Endothelial cell of umbilical vein (primary cell): ENCODE measurements around the gene SPATA1. TPM values are rescaled to one million over a fixed set of nuclear protein-coding genes. Genes with fewer than 3 reads are reported as not detected.

Source experiments
- BruUV-seq: library from RNA; stranded (reverse); fragments of 400-500 nt; replicated peaks from 2 replicates; lab custom pipeline; 2021; lab: Mats Ljungman, UMichigan
- CTCF ChIA-PET: fragments of 300-600, 350-600 bp; sonication (Branson Sonifier 250); formaldehyde crosslinking; loops from one replicate; lab custom pipeline; 2021; ENCODE audit warnings: antibody characterized with exemption, inconsistent platforms; lab: Charles Lee
- POLR2A ChIA-PET: fragments of 300-600, 350-600 bp; sonication (Branson Sonifier 250); formaldehyde crosslinking; loops from one replicate; lab custom pipeline; 2021; ENCODE audit warnings: antibody characterized with exemption, inconsistent platforms; lab: Charles Lee
- DNase-seq: peaks from one replicate; pipeline ENCODE4 v3.0.0-alpha.2; 2011; ENCODE audit warnings: low read depth, low spot score
- FAIRE-seq: peaks from 2 replicates; lab custom pipeline; 2011; peaks lifted over from hg19 to GRCh38; lab: Jason Lieb, UNC
- H2AFZ ChIP-seq: 2 replicates; pipeline ENCODE4 v1.6.0; 2012; ENCODE audit warnings: low read depth, low read length, control low read depth, inconsistent platforms
- H3K27ac ChIP-seq: 2 replicates; pipeline ENCODE4 v1.5.1; 2011; ENCODE audit warnings: low read depth, mild to moderate bottlenecking, control low read depth, low read length, moderate library complexity; ENCODE audit not compliant: insufficient read depth
- H3K27me3 ChIP-seq, 2 experiments: 2 replicates each; pipeline versions ENCODE4 v1.6.0 to v1.6.1; 2011; ENCODE audit warnings: low read length in 2 of 2, mixed read lengths in 1 of 2; ENCODE audit not compliant: control insufficient read depth in 2 of 2, insufficient read depth in 2 of 2
- H3K36me3 ChIP-seq, 2 experiments: 2 replicates in 1 of 2; 3 replicates in 1 of 2; pipeline ENCODE4 v1.5.1; 2011; ENCODE audit warnings: low read length in 2 of 2, mild to moderate bottlenecking in 1 of 2, moderate library complexity in 1 of 2; ENCODE audit not compliant: control insufficient read depth in 2 of 2, insufficient read depth in 2 of 2; ENCODE audit errors: extremely low read depth in 1 of 2
- H3K4me1 ChIP-seq: 3 replicates; pipeline ENCODE4 v1.5.1; 2011; ENCODE audit warnings: mild to moderate bottlenecking, low read length; ENCODE audit not compliant: control insufficient read depth, insufficient read depth; ENCODE audit errors: extremely low read depth
- H3K4me2 ChIP-seq: 2 replicates; pipeline ENCODE4 v1.6.1; 2011; ENCODE audit warnings: low read length, control low read depth, mixed read lengths; ENCODE audit not compliant: insufficient read depth
- H3K4me3 ChIP-seq, 3 experiments: fragments of 200-600 bp in 1 of 3; sonication (generic), shearing (Covaris generic) in 1 of 3; replicated peaks in 1 of 3; 2 replicates each; pipeline ENCODE4 v1.5.1; 2011 to 2016; ENCODE audit warnings: control low read depth in 3 of 3, low read length in 3 of 3, mild to moderate bottlenecking in 2 of 3, inconsistent platforms in 1 of 3, low read depth in 1 of 3, moderate library complexity in 1 of 3; ENCODE audit not compliant: insufficient read depth in 1 of 3
- H3K79me2 ChIP-seq: 2 replicates; pipeline ENCODE4 v1.6.0; 2012; ENCODE audit warnings: low read length, inconsistent platforms; ENCODE audit not compliant: control insufficient read depth, insufficient read depth
- H3K9ac ChIP-seq: replicated peaks from 2 replicates; pipeline ENCODE3; 2011; ENCODE audit warnings: low read length, control low read depth; ENCODE audit not compliant: insufficient read depth; ENCODE audit errors: extremely low read depth
- H3K9me1 ChIP-seq: replicated peaks from 3 replicates; pipeline ENCODE4 v1.6.0; 2011; ENCODE audit warnings: mild to moderate bottlenecking, low read length; ENCODE audit not compliant: control insufficient read depth, insufficient read depth; ENCODE audit errors: extremely low read depth
- H3K9me3 ChIP-seq: replicated peaks from 2 replicates; pipeline ENCODE4 v1.5.1; 2012; ENCODE audit warnings: low read length, inconsistent platforms; ENCODE audit not compliant: control insufficient read depth, insufficient read depth
- H4K20me1 ChIP-seq: replicated peaks from 2 replicates; pipeline ENCODE3; 2011; ENCODE audit warnings: mild to moderate bottlenecking, low read length; ENCODE audit not compliant: control insufficient read depth, insufficient read depth; ENCODE audit errors: extremely low read depth
- JUN ChIP-seq: IDR thresholded peaks from 2 replicates; pipeline ENCODE4 v1.6.1; 2011; ENCODE audit warnings: borderline replicate concordance, low read depth; ENCODE audit not compliant: insufficient read length, insufficient read depth
- MYC ChIP-seq: IDR thresholded peaks from one replicate; pipeline ENCODE4 v1.6.1; 2011; ENCODE audit warnings: mild to moderate bottlenecking, low read depth, low read length
- POLR2A ChIP-seq: IDR thresholded peaks from 2 replicates; pipeline ENCODE4 v1.6.1; 2012; ENCODE audit warnings: low read depth, mild to moderate bottlenecking, control low read depth, low read length
- POLR2AphosphoS5 ChIP-seq: IDR thresholded peaks from 2 replicates; pipeline ENCODE4 v1.6.1; 2012; ENCODE audit warnings: low read depth, mild to moderate bottlenecking, control low read depth, low read length, moderate library complexity; ENCODE audit not compliant: insufficient read depth
- dilution Hi-C: fragments of 300-500 bp; cut with MboI; formaldehyde crosslinking; loops from one replicate; pipeline ENCODE4 v1.15.0; 2019; ENCODE audit warnings: low sequenced_read_pairs; ENCODE audit not compliant: extremely low pct_ligation_motif_present
- intact Hi-C: fragments of 100-400 bp; cut with micrococcal nuclease; formaldehyde crosslinking; loops from one replicate; pipeline ENCODE4 v1.10.0; 2022
- polyA plus RNA-seq, 4 experiments: library from polyadenylated mRNA; depleted of rRNA in 3 of 4; stranded (reverse) in 3 of 4; unstranded in 1 of 4; fragments of >200 nt; gene quantifications; 2 replicates each; pipeline versions ENCODE4 v1.2.1 to v1.2.3, GENCODE V29; 2011 to 2012; ENCODE audit warnings: missing spikeins in 1 of 4
- total RNA-seq: library from RNA; stranded (reverse); gene quantifications from 2 replicates; pipeline ENCODE4 v1.2.3, GENCODE V29; 2021

Gene SPATA1
- total and polyA plus RNA-seq, 2 donors (not counting 3 experiments of a cell fraction or from before 2014, with no cell fraction given) = 1.7 to 1.8 TPM

DNA sequence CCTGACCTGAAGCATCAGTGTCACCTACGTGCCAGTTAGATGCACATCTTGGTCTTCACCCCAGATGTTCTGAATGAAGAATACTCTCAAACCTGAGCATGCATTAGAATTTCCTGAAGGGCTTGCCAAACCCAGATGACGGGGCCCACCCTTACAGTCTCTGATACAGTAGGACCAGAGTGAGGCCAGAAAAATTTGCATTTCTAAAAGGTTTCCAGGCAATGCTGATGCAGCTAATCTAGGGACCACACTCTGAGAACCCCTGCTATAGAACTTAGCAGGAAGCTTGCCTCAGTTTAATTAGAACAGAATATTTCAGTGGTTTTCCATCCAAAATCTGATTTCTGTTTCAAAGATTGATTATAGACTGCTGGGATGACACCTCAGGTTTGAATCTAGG is 77.9 kb downstream of the SPATA1 start:
- CTCF ChIA-PET = interaction anchor here (1.1 kb wide), 1 partner anchor 142 kb away, joined by 3 read pairs; no protein-coding TSS in a partner anchor
- dilution Hi-C loops = no loop called here
- H3K4me3 ChIP-seq = no peak overlapping the region
- POLR2A ChIA-PET = no interaction called here
- H3K27me3 ChIP-seq = no peaks in the 10 kb centered on the region
- no TSS peak for BruUV-seq
- H3K9ac ChIP-seq = no peak overlapping the region
- intact Hi-C loops = no loop called here
- H3K4me2 ChIP-seq = no peak overlapping the region
- no peaks in the 10 kb centered on the region for H3K4me1 ChIP-seq
- no peak overlapping the region for H2AFZ ChIP-seq
- no peaks in the 10 kb centered on the region for H3K79me2 ChIP-seq
- no peak overlapping the region for H3K27ac ChIP-seq
- DNase-seq = no peak
- H3K36me3 ChIP-seq = no peaks in the 10 kb centered on the region
- no peak for TF ChIP-seq MYC
- no peak for TF ChIP-seq POLR2A
- no peaks in the 10 kb centered on the region for H3K9me1 ChIP-seq
- no peaks in the 10 kb centered on the region for H4K20me1 ChIP-seq
- FAIRE-seq = no peak
- no peaks in the 10 kb centered on the region for H3K9me3 ChIP-seq

DNA sequence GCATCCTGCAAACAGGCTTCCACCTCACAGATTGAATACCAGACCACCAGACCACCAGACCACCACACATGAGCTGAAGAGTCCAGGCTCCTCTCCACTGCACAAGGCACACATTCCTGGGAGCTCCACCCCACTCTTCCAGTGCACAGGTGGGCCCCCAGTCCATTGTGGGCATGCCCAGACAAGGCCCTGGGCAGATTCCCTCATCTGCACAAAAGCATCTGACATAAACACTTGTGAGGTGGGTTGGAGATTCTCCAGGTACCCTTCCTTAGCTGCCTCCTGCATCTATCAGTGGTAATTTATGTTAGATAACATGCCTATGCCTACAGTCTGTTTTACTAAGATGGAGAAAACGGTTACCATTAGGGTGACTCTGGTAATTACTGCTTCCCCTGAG is 79.6 kb downstream of the SPATA1 start:
- CTCF ChIA-PET = interaction anchor here (0.9 to 1.4 kb wide), 2 partner anchors 14 to 18 kb away, joined by 3 to 6 read pairs; no protein-coding TSS in a partner anchor
- Histone ChIP-seq H3K27me3 (no peaks in the 10 kb centered on the region), H4K20me1 (no peaks in the 10 kb centered on the region), H3K4me3 (no peak overlapping the region), H3K36me3 (no peaks in the 10 kb centered on the region), H3K4me1 (no peaks in the 10 kb centered on the region), H3K9me3 (no peaks in the 10 kb centered on the region), H3K9me1 (no peaks in the 10 kb centered on the region), H2AFZ (no peak overlapping the region), H3K9ac (no peak overlapping the region), H3K79me2 (no peaks in the 10 kb centered on the region), H3K27ac (no peak overlapping the region), H3K4me2 (no peak overlapping the region)
- intact Hi-C loops = no loop called here
- DNase-seq (no peak), FAIRE-seq (no peak)
- no TSS peak for BruUV-seq
- POLR2A ChIA-PET = no interaction called here
- TF ChIP-seq POLR2A (no peak), JUN (no peak), MYC (no peak), POLR2AphosphoS5 (no peak)
- dilution Hi-C loops = no loop called here
